Sigmoid colon (tissue), 4 donors: Measurements from ENCODE around the gene TRIM5.
"Not testable (repeated sequence)": the region's sequence is repeated elsewhere in the genome, so short reads cannot be mapped to it uniquely, and the experiment has no call there.

Source experiments
- EP300 ChIP-seq, 4 donors: sonication (generic); formaldehyde crosslinking; IDR thresholded peaks; one replicate each; pipeline ENCODE4 v1.6.1; 2017; ENCODE audit warnings: antibody characterized with exemption in 4 of 4
- POLR2A ChIP-seq, 2 donors: fragments of 450-650 bp; IDR thresholded peaks; one replicate each; pipeline ENCODE4 v1.6.1; 2016; ENCODE audit warnings: antibody characterized with exemption in 2 of 2, mild to moderate bottlenecking in 2 of 2, moderate library complexity in 2 of 2
- POLR2AphosphoS5 ChIP-seq, 4 donors: sonication (generic); formaldehyde crosslinking; IDR thresholded peaks; one replicate each; pipeline ENCODE4 v1.6.1; 2017; ENCODE audit warnings: antibody characterized with exemption in 4 of 4
- TF ChIP-seq, protein P1 (sequence below), 4 experiments: fragments of 450-650 bp in 3 of 4; fragments of 200-600 bp in 1 of 4; IDR thresholded peaks; one replicate each; pipeline ENCODE4 v1.5.1; 2016 to 2019; ENCODE audit warnings: antibody characterized with exemption in 4 of 4, mild to moderate bottlenecking in 3 of 4, moderate library complexity in 2 of 4

- TF ChIP-seq, protein P1, sequence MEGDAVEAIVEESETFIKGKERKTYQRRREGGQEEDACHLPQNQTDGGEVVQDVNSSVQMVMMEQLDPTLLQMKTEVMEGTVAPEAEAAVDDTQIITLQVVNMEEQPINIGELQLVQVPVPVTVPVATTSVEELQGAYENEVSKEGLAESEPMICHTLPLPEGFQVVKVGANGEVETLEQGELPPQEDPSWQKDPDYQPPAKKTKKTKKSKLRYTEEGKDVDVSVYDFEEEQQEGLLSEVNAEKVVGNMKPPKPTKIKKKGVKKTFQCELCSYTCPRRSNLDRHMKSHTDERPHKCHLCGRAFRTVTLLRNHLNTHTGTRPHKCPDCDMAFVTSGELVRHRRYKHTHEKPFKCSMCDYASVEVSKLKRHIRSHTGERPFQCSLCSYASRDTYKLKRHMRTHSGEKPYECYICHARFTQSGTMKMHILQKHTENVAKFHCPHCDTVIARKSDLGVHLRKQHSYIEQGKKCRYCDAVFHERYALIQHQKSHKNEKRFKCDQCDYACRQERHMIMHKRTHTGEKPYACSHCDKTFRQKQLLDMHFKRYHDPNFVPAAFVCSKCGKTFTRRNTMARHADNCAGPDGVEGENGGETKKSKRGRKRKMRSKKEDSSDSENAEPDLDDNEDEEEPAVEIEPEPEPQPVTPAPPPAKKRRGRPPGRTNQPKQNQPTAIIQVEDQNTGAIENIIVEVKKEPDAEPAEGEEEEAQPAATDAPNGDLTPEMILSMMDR (IDR thresholded peaks at IDR 0.05), result not testable (repeated sequence)
- not testable (repeated sequence) for TF ChIP-seq EP300, POLR2AphosphoS5, POLR2A (IDR thresholded peaks at IDR 0.05)
These were observed 31.6 kb upstream of the TRIM5 start for GRCh38 chr11:5716518-5716917.
